GM18499 (cell line): ENCODE results near the gene MTG1.
"Not testable (repeated sequence)": the region's sequence is repeated elsewhere in the genome, so short reads cannot be mapped to it uniquely, and the experiment has no call there.

Experiments
- ATAC-seq: cut with Tn5 transposase; IDR thresholded peaks from one replicate; pipeline ENCODE4 v1.9.1; 2021; ENCODE audit warnings: moderate number of reproducible peaks; ENCODE audit not compliant: insufficient read depth, unreplicated experiment

The MTG1 gene

GRCh38 chr10:133358162-133358924 is 35.6 kb upstream of the MTG1 start:
- ATAC-seq, result no peak

DNA sequence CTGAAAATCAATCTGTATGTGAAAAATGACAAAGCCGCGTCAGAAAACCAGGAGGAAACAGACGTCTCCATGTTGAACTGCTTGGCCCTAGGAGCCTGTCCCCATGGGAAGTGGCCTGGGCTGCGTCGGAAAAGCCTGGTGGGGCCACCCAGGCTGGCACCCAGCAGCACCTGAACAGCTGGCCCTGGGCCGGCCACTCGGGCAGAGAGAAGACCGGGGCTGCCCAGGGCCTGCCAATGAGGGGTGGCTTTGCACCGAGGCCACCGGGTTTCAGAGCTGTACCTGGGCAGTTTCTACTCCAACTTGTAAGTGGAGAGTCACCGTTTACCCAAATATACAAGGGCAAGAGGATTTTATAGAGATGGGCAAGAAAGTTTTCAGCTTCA is 35.0 kb upstream of the MTG1 start:
- ATAC-seq, result no peak

DNA sequence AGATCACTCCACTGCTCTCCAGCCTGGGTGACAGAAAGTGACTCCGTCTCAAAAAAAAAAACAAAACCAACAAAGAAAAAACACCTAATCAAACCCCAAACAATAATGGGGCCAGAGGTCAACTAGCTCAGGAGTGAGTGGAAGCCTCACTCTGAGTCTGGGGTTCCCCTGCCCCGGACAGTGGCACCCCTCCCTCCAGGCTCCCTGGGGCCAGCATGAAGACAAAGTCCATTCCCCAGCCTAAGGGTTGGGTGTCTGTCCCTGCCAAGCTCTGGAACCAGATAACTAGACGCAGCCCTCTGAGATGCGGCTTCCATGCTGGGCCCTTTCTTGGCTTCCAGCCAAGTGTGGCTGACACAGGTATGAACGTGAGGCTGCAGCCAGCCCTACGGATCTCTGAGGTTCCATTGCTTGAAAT is 34.4 kb upstream of the MTG1 start:
- no peak for ATAC-seq

DNA sequence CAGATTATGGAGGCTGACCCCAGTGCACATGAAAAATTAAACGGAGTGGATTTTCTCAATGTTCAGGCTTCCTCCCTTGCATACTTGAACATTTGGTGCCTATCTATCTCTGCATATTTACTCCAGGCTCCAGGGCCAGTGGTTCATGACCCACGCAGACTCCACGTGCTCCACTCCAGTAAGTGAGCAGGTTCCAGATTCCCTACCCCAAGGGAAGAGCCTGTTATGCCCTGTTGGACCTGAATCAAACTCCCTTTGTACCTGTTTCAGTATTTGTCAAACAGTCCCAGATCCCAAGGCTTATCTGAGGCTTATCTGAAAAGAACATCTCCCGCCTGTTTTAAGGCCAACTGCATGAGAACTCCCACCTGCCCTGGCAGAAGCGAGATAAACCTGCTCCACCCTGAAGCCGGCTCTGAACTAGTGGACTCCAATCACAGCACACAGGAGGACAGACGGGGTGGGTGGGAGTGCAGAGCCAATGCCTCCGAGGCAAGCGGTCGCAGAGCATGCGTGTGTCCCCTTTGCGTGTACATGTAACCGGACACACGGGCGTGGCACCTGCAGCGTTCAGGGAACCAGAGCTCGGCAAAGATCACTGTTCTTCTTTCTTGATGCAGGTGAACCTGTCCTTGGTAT is 33.9 kb upstream of the MTG1 start:
- ATAC-seq, result no peak

DNA sequence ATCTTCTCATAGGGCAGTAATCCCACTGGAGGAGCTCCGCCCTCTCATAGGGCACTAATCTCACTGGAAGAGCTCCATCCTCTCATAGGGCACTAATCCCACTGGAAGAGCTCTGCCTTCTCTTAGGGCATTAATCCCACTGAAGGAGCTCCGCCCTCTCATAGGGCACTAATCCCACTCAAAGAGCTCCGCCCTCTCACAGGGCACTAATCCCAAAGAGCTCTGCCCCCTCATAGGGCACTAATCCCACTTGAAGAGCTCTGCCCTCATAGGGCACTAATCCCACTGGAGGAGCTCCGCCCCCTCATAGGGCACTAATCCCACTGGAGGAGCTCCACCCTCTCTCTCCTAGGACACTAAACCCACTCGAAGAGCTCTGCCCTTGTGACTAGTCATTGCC is 32.7 kb upstream of the MTG1 start:
- no peak for ATAC-seq

GRCh38 chr10:133361773-133362441 is 32.0 kb upstream of the MTG1 start:
- ATAC-seq, result no peak

- ATAC-seq, result no peak
Observed at GRCh38 chr10:133362846-133363245, 31.1 kb upstream of the MTG1 start.

DNA sequence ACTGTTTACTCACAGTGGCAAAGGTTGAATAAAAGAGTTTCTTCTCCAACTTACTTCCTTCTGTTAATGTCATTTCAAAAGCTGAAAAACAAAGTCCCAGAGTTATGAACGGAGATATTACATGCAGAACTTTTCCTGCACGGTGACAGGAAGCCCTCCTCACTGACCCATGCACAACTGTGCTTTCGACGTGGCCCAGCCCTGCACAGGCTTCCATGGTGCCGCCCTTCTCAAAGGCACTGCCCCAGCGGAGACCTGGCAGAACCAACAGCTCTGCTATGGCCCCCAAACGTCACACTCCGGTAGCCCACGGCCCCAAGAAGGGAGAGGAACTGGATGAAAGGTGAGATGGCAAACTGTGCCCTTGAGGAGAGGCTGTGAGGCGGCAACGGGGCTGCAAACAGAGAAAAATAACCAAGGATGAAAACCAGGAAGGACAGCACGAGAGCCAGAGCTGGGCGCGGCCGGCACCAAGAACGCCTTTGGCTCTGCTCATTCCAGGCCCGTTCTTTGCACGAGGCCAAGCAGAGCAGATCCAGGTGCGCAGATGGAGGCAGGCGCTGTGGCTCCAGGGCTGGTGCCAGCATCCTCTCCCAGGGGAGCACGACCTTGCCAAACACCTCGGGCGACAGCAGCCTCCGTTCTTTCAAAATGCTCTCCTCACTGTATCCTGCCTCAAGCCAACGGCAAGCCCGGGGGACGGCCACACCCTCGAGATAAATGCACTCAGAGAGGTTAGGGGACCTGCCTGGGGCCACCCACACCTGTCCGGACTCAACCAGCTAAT is 29.1 kb upstream of the MTG1 start:
- no peak for ATAC-seq

DNA sequence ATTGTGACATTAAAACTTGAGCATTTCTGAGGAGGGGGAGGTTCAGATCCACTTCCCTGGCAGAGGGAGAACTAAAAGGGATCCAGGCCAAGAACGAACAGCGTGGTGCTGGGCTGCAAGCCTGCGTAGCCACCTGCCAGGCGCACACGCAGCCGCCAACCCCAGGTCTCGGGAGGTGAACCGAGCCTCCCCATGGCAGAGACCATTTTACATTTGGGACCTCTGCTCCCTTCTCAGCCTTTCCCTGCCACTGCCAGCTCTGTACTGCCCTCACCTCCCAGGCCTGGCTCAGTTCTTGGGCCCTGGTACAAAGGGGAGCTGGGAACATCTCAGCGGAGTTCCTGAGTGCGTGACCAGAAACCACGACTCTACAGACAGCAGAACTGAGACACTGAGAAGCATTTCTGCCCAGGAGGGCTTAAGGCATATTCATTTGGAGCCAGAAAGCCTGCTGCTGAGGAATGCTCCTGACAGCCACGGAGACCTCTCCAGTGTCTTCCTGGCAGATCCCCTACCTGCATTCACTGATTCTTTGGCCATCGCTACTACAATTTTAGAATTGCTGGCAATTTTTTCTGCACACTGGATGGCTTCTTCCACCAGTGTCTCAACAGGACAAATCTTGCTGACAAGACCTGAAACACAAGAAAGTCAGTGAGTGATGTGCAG is 28.4 kb upstream of the MTG1 start:
- no peak for ATAC-seq

GRCh38 chr10:133366130-133366478 is 27.9 kb upstream of the MTG1 start:
- no peak for ATAC-seq

GRCh38 chr10:133366751-133367150 is 27.2 kb upstream of the MTG1 start:
- no peak for ATAC-seq

GRCh38 chr10:133367461-133367860 is 26.5 kb upstream of the MTG1 start:
- ATAC-seq, result not testable (repeated sequence)

- no peak for ATAC-seq
Observed at GRCh38 chr10:133368153-133368552, 25.8 kb upstream of the MTG1 start.

- no peak for ATAC-seq
Observed at GRCh38 chr10:133370030-133370786, 23.7 kb upstream of the MTG1 start.

GRCh38 chr10:133372507-133372906 is 21.4 kb upstream of the MTG1 start:
- ATAC-seq, result no peak

GRCh38 chr10:133373174-133374090 is 20.5 kb upstream of the MTG1 start, which contains the start of gene ECHS1:
Gene ECHS1, minus strand, starts transcription at chr10:133373354. Its CDS starts 21 bp downstream, at chr10:133373333.
- no peak for ATAC-seq

- ATAC-seq, result no peak
Observed at GRCh38 chr10:133375357-133376115, 18.4 kb upstream of the MTG1 start.

- not testable (repeated sequence) for ATAC-seq
Observed at GRCh38 chr10:133376183-133376582, 17.8 kb upstream of the MTG1 start.
